SU-DHL-6 (cell line): ENCODE results near the gene CTTNBP2NL.

Experiments used
- EZH2phosphoT487 ChIP-seq: fragments of 200-600 bp; sonication (generic), shearing (Covaris generic); conservative IDR thresholded peaks from 2 replicates; pipeline ENCODE4 v1.6.1; 2018; ENCODE audit warnings: mild to moderate bottlenecking, antibody characterized with exemption, low read length, moderate library complexity, mixed read lengths
- TF ChIP-seq, protein P1 (sequence below): fragments of 200-600 bp; sonication (generic); IDR thresholded peaks from one replicate; pipeline ENCODE4 v1.5.1; 2017; ENCODE audit warnings: antibody characterized with exemption, mild to moderate bottlenecking, low read length, moderate library complexity; ENCODE audit not compliant: insufficient read depth, poor library complexity, severe bottlenecking

DNA sequence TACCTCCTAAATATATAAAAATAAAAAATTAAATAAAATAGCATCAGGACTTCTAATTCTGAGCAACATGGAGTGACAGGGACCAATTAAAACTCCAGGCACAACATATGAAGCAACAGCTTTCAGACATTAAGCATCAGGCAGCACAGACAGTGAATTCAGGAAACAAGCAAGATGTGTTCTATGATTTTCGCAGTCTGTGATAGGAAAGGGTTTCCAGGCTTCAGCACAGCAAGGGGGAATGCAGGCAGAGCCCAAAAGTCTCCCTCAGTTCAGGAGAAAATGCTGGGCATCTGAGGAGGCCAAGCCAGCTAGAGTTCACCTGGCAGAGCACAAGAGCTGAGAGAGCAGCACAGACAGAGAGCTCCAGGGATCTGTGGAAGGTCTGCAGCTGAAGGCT lies 22.2 kb upstream of the CTTNBP2NL start:
- TF ChIP-seq, protein P1, sequence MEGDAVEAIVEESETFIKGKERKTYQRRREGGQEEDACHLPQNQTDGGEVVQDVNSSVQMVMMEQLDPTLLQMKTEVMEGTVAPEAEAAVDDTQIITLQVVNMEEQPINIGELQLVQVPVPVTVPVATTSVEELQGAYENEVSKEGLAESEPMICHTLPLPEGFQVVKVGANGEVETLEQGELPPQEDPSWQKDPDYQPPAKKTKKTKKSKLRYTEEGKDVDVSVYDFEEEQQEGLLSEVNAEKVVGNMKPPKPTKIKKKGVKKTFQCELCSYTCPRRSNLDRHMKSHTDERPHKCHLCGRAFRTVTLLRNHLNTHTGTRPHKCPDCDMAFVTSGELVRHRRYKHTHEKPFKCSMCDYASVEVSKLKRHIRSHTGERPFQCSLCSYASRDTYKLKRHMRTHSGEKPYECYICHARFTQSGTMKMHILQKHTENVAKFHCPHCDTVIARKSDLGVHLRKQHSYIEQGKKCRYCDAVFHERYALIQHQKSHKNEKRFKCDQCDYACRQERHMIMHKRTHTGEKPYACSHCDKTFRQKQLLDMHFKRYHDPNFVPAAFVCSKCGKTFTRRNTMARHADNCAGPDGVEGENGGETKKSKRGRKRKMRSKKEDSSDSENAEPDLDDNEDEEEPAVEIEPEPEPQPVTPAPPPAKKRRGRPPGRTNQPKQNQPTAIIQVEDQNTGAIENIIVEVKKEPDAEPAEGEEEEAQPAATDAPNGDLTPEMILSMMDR, result no peak
- TF ChIP-seq EZH2phosphoT487, result no peak
